Liver (tissue), 3 donors: ENCODE results near the gene SYCE3.

ENCODE experiments used
- GABPA ChIP-seq, 2 donors: IDR thresholded peaks in 1 of 2; conservative IDR thresholded peaks in 1 of 2; 2 replicates each; pipeline ENCODE4 v1.6.1; 2016; ENCODE audit warnings: antibody characterized with exemption in 2 of 2, mild to moderate bottlenecking in 1 of 2, moderate library complexity in 1 of 2
- HNF4A ChIP-seq, 2 donors: conservative IDR thresholded peaks; 2 replicates each; pipeline ENCODE4 v1.6.1; 2016; ENCODE audit warnings: antibody characterized with exemption in 2 of 2, mild to moderate bottlenecking in 2 of 2
- HNF4G ChIP-seq: IDR thresholded peaks from 2 replicates; pipeline ENCODE4 v1.6.1; 2016; ENCODE audit warnings: antibody characterized with exemption
- NR2F2 ChIP-seq: IDR thresholded peaks from 2 replicates; pipeline ENCODE4 v1.6.1; 2016; ENCODE audit warnings: antibody characterized with exemption
- RAD21 ChIP-seq, 2 donors: IDR thresholded peaks; 2 replicates each; pipeline ENCODE4 v1.6.1; 2016; ENCODE audit warnings: antibody characterized with exemption in 2 of 2, mild to moderate bottlenecking in 2 of 2
- RXRA ChIP-seq, 2 donors: IDR thresholded peaks; 2 replicates each; pipeline ENCODE4 v1.6.1; 2017 to 2018; ENCODE audit warnings: antibody characterized with exemption in 2 of 2, mild to moderate bottlenecking in 1 of 2
- SP1 ChIP-seq: IDR thresholded peaks from 2 replicates; pipeline ENCODE4 v1.6.1; 2018; ENCODE audit warnings: antibody characterized with exemption, mild to moderate bottlenecking
- TAF1 ChIP-seq: conservative IDR thresholded peaks from 2 replicates; pipeline ENCODE4 v1.6.1; 2016; ENCODE audit warnings: antibody characterized with exemption, mild to moderate bottlenecking
- YY1 ChIP-seq: IDR thresholded peaks from 2 replicates; pipeline ENCODE4 v1.6.1; 2016; ENCODE audit warnings: antibody characterized with exemption, mild to moderate bottlenecking
- TF ChIP-seq, protein P1 (sequence below): fragments of 150-350 bp; IDR thresholded peaks from 2 replicates; pipeline ENCODE4 v1.5.1; 2017; ENCODE audit warnings: improper control_type of control experiment, low read depth, low read length; ENCODE audit not compliant: missing input control
- TF ChIP-seq, protein P2 (sequence below): IDR thresholded peaks from 2 replicates; pipeline ENCODE4 v1.6.1; 2016; ENCODE audit warnings: antibody characterized with exemption
- TF ChIP-seq, protein P3 (sequence below): IDR thresholded peaks from 2 replicates; pipeline ENCODE4 v1.6.1; 2016; ENCODE audit warnings: antibody characterized with exemption
- TF ChIP-seq, protein P4 (sequence below): IDR thresholded peaks from 2 replicates; pipeline ENCODE4 v1.6.1; 2016; ENCODE audit warnings: antibody characterized with exemption, mild to moderate bottlenecking
- donor health status: healthy.
- donor health status: healthy.

DNA sequence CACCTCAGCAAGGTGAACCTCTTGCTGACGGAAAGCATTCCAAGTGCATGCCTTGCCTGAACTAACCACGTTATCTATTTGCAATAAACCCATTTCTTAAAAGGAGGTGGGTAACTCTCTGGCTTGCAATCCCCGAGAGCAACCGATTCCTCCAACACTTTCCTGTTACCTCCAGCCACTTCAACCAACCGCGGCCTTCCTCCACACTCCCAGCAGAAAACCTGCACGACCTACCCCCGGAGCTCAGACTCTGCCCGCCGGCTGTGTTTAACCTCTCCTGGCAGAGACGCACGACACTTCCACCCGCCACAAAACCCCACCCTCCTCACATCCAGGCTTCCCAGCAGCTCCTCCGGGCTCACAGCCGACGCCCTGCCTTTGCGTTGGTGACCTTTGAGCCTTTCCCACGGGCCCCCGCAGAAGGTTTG lies 38.0 kb downstream of the SYCE3 start:
- TF ChIP-seq, protein P1, sequence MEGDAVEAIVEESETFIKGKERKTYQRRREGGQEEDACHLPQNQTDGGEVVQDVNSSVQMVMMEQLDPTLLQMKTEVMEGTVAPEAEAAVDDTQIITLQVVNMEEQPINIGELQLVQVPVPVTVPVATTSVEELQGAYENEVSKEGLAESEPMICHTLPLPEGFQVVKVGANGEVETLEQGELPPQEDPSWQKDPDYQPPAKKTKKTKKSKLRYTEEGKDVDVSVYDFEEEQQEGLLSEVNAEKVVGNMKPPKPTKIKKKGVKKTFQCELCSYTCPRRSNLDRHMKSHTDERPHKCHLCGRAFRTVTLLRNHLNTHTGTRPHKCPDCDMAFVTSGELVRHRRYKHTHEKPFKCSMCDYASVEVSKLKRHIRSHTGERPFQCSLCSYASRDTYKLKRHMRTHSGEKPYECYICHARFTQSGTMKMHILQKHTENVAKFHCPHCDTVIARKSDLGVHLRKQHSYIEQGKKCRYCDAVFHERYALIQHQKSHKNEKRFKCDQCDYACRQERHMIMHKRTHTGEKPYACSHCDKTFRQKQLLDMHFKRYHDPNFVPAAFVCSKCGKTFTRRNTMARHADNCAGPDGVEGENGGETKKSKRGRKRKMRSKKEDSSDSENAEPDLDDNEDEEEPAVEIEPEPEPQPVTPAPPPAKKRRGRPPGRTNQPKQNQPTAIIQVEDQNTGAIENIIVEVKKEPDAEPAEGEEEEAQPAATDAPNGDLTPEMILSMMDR = no peak
- TF ChIP-seq YY1 (no peak), SP1 (no peak), RAD21 (IDR thresholded peaks at IDR 0.05) (no peak), HNF4A (conservative IDR thresholded peaks at IDR 0.05) (peak; percentile 58 to 72), TAF1 (no peak), GABPA (IDR thresholded peaks at IDR 0.05 in 1 of 2, conservative IDR thresholded peaks at IDR 0.05 in 1 of 2) (no peak), HNF4G (no peak), NR2F2 (no peak), RXRA (IDR thresholded peaks at IDR 0.05) (no peak)
- TF ChIP-seq, protein P2, sequence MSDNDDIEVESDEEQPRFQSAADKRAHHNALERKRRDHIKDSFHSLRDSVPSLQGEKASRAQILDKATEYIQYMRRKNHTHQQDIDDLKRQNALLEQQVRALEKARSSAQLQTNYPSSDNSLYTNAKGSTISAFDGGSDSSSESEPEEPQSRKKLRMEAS = no peak
- TF ChIP-seq, protein P3, sequence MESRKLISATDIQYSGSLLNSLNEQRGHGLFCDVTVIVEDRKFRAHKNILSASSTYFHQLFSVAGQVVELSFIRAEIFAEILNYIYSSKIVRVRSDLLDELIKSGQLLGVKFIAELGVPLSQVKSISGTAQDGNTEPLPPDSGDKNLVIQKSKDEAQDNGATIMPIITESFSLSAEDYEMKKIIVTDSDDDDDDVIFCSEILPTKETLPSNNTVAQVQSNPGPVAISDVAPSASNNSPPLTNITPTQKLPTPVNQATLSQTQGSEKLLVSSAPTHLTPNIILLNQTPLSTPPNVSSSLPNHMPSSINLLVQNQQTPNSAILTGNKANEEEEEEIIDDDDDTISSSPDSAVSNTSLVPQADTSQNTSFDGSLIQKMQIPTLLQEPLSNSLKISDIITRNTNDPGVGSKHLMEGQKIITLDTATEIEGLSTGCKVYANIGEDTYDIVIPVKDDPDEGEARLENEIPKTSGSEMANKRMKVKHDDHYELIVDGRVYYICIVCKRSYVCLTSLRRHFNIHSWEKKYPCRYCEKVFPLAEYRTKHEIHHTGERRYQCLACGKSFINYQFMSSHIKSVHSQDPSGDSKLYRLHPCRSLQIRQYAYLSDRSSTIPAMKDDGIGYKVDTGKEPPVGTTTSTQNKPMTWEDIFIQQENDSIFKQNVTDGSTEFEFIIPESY = no peak
- TF ChIP-seq, protein P4, sequence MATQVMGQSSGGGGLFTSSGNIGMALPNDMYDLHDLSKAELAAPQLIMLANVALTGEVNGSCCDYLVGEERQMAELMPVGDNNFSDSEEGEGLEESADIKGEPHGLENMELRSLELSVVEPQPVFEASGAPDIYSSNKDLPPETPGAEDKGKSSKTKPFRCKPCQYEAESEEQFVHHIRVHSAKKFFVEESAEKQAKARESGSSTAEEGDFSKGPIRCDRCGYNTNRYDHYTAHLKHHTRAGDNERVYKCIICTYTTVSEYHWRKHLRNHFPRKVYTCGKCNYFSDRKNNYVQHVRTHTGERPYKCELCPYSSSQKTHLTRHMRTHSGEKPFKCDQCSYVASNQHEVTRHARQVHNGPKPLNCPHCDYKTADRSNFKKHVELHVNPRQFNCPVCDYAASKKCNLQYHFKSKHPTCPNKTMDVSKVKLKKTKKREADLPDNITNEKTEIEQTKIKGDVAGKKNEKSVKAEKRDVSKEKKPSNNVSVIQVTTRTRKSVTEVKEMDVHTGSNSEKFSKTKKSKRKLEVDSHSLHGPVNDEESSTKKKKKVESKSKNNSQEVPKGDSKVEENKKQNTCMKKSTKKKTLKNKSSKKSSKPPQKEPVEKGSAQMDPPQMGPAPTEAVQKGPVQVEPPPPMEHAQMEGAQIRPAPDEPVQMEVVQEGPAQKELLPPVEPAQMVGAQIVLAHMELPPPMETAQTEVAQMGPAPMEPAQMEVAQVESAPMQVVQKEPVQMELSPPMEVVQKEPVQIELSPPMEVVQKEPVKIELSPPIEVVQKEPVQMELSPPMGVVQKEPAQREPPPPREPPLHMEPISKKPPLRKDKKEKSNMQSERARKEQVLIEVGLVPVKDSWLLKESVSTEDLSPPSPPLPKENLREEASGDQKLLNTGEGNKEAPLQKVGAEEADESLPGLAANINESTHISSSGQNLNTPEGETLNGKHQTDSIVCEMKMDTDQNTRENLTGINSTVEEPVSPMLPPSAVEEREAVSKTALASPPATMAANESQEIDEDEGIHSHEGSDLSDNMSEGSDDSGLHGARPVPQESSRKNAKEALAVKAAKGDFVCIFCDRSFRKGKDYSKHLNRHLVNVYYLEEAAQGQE = no peak
